ENCODE results near the gene MPP4.

DNA sequence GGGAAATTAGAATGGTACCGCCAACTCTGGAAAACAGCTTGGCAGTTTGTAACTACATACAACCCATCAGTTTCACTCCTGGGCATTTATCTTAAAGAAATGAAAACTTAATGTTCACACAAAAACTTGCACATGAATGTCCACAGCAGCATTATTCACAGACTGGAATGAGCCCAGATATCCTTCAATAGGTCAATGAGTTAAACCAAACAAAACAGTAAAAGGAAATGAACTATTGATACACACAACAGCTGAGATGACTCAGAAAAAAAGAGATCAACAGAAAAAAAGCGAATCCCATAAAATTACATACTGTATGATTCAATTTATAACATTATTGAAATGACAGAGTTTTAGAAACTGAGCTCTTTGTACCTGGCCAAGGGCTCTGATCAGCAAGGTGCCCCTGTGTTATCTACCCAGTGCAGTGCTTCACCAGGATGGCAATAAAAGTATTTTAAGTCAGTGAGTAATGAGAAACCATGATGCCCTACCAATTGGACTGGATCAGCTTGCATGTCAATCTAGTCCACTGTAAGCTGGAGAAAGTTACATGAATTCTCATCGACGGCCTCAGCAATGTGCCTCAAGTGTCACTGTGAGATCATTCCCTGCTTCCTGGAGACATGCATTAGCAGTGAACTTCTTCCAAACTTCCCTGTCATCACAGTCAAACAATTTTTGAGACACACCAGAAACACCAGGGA lies 77.0 kb downstream of the MPP4 start:
- TF ChIP-seq, protein P1, sequence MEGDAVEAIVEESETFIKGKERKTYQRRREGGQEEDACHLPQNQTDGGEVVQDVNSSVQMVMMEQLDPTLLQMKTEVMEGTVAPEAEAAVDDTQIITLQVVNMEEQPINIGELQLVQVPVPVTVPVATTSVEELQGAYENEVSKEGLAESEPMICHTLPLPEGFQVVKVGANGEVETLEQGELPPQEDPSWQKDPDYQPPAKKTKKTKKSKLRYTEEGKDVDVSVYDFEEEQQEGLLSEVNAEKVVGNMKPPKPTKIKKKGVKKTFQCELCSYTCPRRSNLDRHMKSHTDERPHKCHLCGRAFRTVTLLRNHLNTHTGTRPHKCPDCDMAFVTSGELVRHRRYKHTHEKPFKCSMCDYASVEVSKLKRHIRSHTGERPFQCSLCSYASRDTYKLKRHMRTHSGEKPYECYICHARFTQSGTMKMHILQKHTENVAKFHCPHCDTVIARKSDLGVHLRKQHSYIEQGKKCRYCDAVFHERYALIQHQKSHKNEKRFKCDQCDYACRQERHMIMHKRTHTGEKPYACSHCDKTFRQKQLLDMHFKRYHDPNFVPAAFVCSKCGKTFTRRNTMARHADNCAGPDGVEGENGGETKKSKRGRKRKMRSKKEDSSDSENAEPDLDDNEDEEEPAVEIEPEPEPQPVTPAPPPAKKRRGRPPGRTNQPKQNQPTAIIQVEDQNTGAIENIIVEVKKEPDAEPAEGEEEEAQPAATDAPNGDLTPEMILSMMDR (IDR thresholded peaks at IDR 0.05 in 4 of 5, conservative IDR thresholded peaks at IDR 0.05 in 1 of 5), result no peak
- no peak for TF ChIP-seq POLR2A (IDR thresholded peaks at IDR 0.05)

Data from gastrocnemius medialis (tissue), 4 donors.